MM.1S (cell line): ENCODE measurements around the gene PIR.

Experiments used
- DNase-seq: peaks from one replicate; pipeline ENCODE4 v3.0.0-alpha.2; 2015
- H2AFZ ChIP-seq: fragments of 300-600 bp; sonication (generic); 2 replicates; pipeline ENCODE4 v1.6.0; 2016; ENCODE audit warnings: antibody characterized with exemption, low read length
- H3F3A ChIP-seq: fragments of 300-600 bp; sonication (generic); 2 replicates; pipeline ENCODE4 v1.6.1; 2016; ENCODE audit warnings: mild to moderate bottlenecking, antibody characterized with exemption, low read length, moderate library complexity, mixed read lengths; ENCODE audit not compliant: insufficient read depth
- H3K27ac ChIP-seq: fragments of 300-600 bp; sonication (generic); 2 replicates; pipeline ENCODE4 v1.5.1; 2016; ENCODE audit warnings: mild to moderate bottlenecking, low read length
- H3K27me3 ChIP-seq: fragments of 300-600 bp; sonication (generic); replicated peaks from 2 replicates; pipeline ENCODE4 v1.6.0; 2016; ENCODE audit warnings: low read length; ENCODE audit not compliant: insufficient read depth
- H3K36me3 ChIP-seq: fragments of 300-600 bp; sonication (generic); replicated peaks from 2 replicates; pipeline ENCODE4 v1.6.1; 2016; ENCODE audit warnings: mild to moderate bottlenecking, low read length, mixed read lengths; ENCODE audit not compliant: insufficient read depth
- H3K4me1 ChIP-seq: fragments of 300-600 bp; sonication (generic); 2 replicates; pipeline ENCODE4 v1.6.1; 2016; ENCODE audit warnings: low read length, mixed read lengths
- H3K4me2 ChIP-seq: fragments of 300-600 bp; sonication (generic); 2 replicates; pipeline ENCODE4 v1.6.0; 2016; ENCODE audit warnings: low read depth, low read length
- H3K4me3 ChIP-seq: fragments of 300-600 bp; sonication (generic); 2 replicates; pipeline ENCODE4 v1.5.1; 2016; ENCODE audit warnings: low read length, mixed read lengths
- H3K79me2 ChIP-seq: fragments of 300-600 bp; sonication (generic); 2 replicates; pipeline ENCODE4 v1.6.1; 2016; ENCODE audit warnings: mixed run types, low read length, mixed read lengths
- H3K9ac ChIP-seq: fragments of 300-600 bp; sonication (generic); 2 replicates; pipeline ENCODE4 v1.6.1; 2016; ENCODE audit warnings: low read length, mixed read lengths
- H3K9me2 ChIP-seq: fragments of 300-600 bp; sonication (generic); replicated peaks from 2 replicates; pipeline ENCODE4 v1.6.1; 2016; ENCODE audit warnings: mild to moderate bottlenecking, low read length, mixed read lengths; ENCODE audit not compliant: insufficient read depth
- H3K9me3 ChIP-seq: fragments of 300-600 bp; sonication (generic); replicated peaks from 2 replicates; pipeline ENCODE4 v1.6.1; 2016; ENCODE audit warnings: mild to moderate bottlenecking, low read length, mixed read lengths; ENCODE audit not compliant: insufficient read depth
- H4K20me1 ChIP-seq: fragments of 300-600 bp; sonication (generic); 2 replicates; pipeline ENCODE4 v1.6.1; 2016; ENCODE audit warnings: mild to moderate bottlenecking, low read length, moderate library complexity, mixed read lengths; ENCODE audit not compliant: insufficient read depth
- EZH2 ChIP-seq: fragments of 300-600 bp; sonication (generic); optimal IDR thresholded peaks from 2 replicates; pipeline ENCODE3; 2017; ENCODE audit warnings: low read depth, mild to moderate bottlenecking, antibody characterized with exemption, low read length, mixed read lengths
- EZH2phosphoT487 ChIP-seq: fragments of 300-600 bp; sonication (generic); IDR thresholded peaks from 2 replicates; pipeline ENCODE4 v1.6.1; 2018; ENCODE audit warnings: antibody characterized with exemption, low read length
- TF ChIP-seq, protein P1 (sequence below): fragments of 300-600 bp; sonication (generic); IDR thresholded peaks from 2 replicates; pipeline ENCODE4 v1.5.1; 2016; ENCODE audit warnings: antibody characterized with exemption, low read length, mixed read lengths

PIR gene

DNA sequence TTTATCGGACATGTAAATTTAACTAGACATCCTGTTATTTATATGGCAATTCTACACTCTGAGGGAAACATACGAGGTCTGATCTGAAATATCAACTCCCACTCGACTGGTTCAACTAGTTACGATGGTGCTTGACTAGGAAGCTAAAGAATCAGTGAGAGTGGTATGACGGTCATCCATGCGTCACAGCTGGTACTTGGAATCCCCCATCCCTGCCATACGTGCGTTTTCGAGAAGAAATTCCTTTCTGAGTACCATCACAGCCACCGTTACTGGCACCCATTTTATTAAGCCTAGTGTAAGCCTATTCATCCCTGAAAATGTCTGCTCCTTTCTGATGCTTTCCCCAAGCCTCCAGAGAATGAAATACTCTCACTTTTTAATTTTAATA, 157.1 kb downstream of the PIR start:
- Histone ChIP-seq H3K9me2 (no peaks in the 10 kb centered on the region), H3K9ac (peak overlapping the region; percentile 37; the same call in 1 of the 2 replicates)
- DNase-seq = peak; percentile 6

DNA sequence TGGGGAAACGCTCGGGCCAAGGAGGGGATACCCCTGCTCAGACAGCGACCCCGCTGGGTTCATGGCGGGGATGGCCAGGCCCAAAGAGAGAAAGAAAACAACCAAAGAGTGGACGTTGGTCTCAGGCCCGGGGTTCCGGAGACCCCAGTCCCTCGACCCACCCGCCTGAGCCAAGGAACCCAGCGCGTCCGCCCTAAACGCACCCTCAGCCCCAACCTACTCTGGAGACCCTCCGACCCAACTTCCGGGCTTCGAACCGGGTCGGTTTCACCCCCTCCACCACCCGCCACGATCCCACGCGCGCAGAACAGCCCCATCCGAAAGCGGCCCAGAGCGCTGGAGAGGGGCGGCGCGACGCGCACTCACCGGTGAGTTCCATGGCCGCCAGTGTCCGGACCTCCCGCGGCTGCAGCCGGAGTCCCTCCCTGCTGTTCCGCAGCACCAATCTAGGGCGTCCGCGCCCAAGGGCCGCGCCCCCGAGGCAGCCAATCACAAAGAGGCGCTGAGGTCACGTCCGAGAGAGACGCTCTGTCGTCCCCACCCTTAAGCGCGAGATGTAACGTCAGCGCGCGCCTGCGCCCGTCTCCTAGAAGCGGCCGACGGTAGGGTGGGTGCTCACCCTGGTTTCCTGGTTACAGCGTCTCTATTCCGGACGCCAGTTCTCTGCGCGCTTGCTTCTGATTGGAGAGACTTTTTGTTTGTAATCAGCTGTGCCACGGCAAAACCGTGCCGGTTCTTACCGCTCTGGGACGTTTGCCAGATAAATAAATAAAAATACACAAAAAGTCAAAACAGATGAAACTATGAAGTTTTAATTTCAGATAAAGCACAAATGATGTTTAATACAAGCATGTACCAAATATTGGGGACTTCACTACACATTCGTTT, 157.8 kb downstream of the PIR start, which contains the start of gene PIGA:
Gene PIGA (minus strand): TSS at position 389 of the 888 bp plus-strand sequence. CDS start 3,593 bp downstream, outside the sequence.
- TF ChIP-seq EZH2phosphoT487 = no peak
- TF ChIP-seq, protein P1, sequence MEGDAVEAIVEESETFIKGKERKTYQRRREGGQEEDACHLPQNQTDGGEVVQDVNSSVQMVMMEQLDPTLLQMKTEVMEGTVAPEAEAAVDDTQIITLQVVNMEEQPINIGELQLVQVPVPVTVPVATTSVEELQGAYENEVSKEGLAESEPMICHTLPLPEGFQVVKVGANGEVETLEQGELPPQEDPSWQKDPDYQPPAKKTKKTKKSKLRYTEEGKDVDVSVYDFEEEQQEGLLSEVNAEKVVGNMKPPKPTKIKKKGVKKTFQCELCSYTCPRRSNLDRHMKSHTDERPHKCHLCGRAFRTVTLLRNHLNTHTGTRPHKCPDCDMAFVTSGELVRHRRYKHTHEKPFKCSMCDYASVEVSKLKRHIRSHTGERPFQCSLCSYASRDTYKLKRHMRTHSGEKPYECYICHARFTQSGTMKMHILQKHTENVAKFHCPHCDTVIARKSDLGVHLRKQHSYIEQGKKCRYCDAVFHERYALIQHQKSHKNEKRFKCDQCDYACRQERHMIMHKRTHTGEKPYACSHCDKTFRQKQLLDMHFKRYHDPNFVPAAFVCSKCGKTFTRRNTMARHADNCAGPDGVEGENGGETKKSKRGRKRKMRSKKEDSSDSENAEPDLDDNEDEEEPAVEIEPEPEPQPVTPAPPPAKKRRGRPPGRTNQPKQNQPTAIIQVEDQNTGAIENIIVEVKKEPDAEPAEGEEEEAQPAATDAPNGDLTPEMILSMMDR = no peak
- no peak for TF ChIP-seq EZH2
- H3K9me2 ChIP-seq = no peaks in the 10 kb centered on the region
- H3K27me3 ChIP-seq = no peaks in the 10 kb centered on the region
- peak within 1 kb of the TSS; percentile 84 for H3K9ac ChIP-seq
- H3F3A ChIP-seq = no peaks in the 10 kb centered on the region
- peak within 1 kb of the TSS; percentile 66 for H3K4me2 ChIP-seq
- DNase-seq = peak; percentile 95
- H3K27ac ChIP-seq = peak within 1 kb of the TSS; percentile 46; the same call in 1 of the 2 replicates
- no peaks in the 10 kb centered on the region for H4K20me1 ChIP-seq
- no peaks in the 10 kb centered on the region for H3K4me1 ChIP-seq
- H3K36me3 ChIP-seq = no peaks in the 10 kb centered on the region
- no peaks in the 10 kb centered on the region for H3K9me3 ChIP-seq
- peak within 1 kb of the TSS; percentile 83 for H3K4me3 ChIP-seq
- peak within 1 kb of the TSS; percentile 53 for H2AFZ ChIP-seq
- peaks cover 6% of the 10 kb centered on the region; the same call in 1 of the 2 replicates for H3K79me2 ChIP-seq

More for the DNA sequence above, 157.1 kb downstream of the PIR start:
- Histone ChIP-seq H3K4me3 (peak overlapping the region; percentile 58), H3K27me3 (no peaks in the 10 kb centered on the region), H3K9me3 (no peaks in the 10 kb centered on the region), H3K79me2 (peaks cover 6% of the 10 kb centered on the region; the same call in 1 of the 2 replicates), H2AFZ (peak overlapping the region; percentile 26), H3K36me3 (no peaks in the 10 kb centered on the region), H3K4me1 (no peaks in the 10 kb centered on the region), H3F3A (no peaks in the 10 kb centered on the region), H3K4me2 (peak overlapping the region; percentile 62), H3K27ac (peak overlapping the region; percentile 22; the same call in 1 of the 2 replicates), H4K20me1 (no peaks in the 10 kb centered on the region)
- TF ChIP-seq, protein P1 = no peak
- TF ChIP-seq EZH2 = no peak
- TF ChIP-seq EZH2phosphoT487 = no peak
